Activated CD8-positive, alpha-beta memory T cell treated with anti-CD3 and anti-CD28 coated beads for 36 hours (primary cell): ENCODE results near the gene MFRP. TPM values are rescaled to one million over a fixed set of nuclear protein-coding genes. Genes with fewer than 3 reads are reported as not detected.

ENCODE experiments used
- CTCF ChIA-PET: fragments of 350-600 bp; sonication (Branson Sonifier 250); formaldehyde crosslinking; loops from one replicate; lab custom pipeline; 2021; ENCODE audit warnings: antibody characterized with exemption; lab: Charles Lee
- POLR2A ChIA-PET: fragments of 350-600 bp; sonication (Branson Sonifier 250); formaldehyde crosslinking; loops from one replicate; lab custom pipeline; 2021; ENCODE audit warnings: antibody characterized with exemption; lab: Charles Lee
- total RNA-seq, 2 experiments: library from RNA; stranded (reverse); gene quantifications; one replicate each; pipeline ENCODE4 v1.2.3, GENCODE V29; 2021

The MFRP gene
- total RNA-seq, 2 experiments from 2014 or later, result not detected

DNA sequence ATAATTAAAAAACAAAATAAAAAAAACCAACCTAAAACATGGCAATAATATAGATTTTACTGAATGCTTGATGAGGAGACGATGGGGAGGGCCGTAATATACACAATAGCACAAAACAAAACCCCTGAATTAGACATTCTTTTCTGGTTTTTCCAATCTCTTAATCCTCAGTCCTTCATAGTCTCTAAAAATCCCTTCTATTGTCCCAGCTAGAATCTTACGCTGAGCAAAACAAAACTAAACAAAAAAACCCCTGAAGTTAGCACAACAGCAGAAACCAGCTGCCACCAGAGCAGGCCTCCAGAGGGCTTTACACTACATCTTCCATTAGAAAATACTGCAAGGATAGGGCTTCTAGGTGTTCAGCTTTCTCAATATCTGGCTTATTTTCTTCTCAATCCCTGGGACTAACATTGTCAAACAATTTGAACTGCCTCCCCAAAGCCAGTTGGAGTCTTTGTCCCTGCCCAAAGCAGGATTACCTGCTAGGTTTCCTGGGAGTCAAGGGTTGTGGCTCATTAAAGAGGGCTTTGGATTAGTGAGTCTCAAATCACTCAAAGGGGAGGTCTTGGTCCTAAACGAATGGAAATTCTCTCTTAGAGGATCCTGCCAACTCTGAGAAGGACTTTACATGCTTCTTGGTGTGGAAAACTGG, 14.3 kb downstream of the MFRP start:
- ChIA-PET CTCF (interaction anchor here (11.0 kb wide), 1 partner anchor 8 kb away, joined by 122 read pairs; no protein-coding TSS in a partner anchor), POLR2A (no interaction called here)

DNA sequence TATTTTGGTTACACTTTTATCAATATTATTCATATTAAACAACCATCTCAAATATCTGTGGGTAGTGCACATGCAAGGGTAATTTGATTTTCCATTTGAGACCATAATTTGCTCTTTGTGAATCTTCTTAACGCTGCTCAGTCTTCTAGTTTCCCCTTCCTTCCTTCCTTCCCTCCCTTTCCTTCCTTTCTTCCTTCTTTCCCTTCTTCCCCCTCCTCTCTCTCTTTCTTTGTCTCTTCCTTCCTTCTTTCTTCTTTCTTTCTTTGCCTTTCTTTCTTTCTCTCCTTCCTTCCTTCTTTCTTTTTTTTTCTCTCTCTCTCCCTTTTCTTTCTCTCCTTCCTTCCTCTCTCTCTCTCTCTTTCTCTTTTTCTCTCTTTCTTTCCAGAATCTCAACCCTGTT, 16.3 kb downstream of the MFRP start:
- ChIA-PET CTCF (no interaction called here), POLR2A (no interaction called here)

DNA sequence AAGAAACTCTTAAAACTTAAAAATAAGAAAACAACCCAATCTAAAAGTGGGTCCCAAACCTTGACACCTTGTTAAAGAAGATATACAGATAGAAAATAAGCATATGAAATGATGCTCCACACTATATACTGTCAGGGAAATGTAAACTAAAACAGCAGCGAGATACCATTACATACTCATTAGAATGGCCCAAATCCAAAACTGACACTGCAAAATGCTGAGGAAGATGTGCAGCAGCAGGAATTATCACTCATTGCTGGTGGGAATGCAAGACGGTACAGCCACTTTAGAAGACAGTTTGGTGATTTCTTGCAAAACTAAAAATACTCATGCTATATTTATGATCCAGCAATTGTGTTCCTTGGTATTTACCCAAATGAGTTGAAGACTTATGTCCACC, 17.2 kb downstream of the MFRP start:
- ChIA-PET POLR2A (no interaction called here), CTCF (interaction anchor here (0.7 kb wide), 1 partner anchor 9 kb away, joined by 3 read pairs; no protein-coding TSS in a partner anchor)

DNA sequence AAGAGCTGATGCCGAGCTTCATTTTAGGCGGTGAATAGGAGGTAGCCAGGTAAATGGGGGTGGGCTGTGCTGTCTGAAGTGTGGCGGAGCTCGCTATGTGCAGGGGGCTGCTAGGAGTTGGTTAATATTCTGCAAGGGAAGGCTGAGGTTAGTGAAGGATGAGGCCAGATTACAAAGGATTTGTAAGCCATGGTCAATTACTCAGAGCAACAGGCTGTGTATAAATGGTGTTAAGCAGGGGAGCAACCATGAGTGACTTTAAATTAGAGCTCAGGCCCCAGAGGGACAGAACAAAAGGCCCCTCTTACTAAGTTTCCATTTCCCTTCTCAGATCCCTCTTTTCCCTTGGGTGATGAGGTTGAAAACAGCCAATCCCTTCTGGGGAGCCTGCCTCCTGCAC, 22.3 kb downstream of the MFRP start:
- CTCF ChIA-PET, result interaction anchor here (0.7 to 8.6 kb wide), 20 partner anchors 9 to 257 kb away, joined by 3 to 122 read pairs (median 4); partner anchors contain the start of genes C1QTNF5, CBL, RNF26 and USP2
- POLR2A ChIA-PET, result interaction anchor here (0.5 to 0.6 kb wide), 2 partner anchors 525 to 964 kb away, joined by 3 to 6 read pairs; no protein-coding TSS in a partner anchor

DNA sequence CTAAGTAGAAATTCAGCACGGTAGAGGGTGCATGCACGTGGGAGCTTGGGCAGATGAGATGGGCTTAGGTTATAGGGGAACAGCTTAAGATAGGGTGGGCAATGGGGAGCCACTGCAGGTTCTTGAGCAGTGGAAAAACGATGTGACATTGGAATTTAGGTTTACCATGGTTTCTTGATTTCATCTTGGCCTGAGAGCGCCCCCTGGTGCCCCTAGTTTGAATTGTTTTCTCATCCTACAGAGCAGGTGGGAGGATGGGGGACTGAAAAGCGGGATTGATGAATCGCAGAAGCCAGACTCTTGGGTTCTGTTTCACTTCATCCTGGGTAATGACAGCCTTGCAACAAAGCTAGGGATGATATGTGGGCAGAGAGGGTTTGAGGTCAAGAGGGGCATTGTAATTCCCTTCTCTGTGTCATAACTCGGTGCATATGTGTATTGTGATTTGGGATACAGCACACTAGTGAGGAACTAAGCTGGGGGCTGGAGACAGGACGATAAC, 22.9 kb downstream of the MFRP start:
- ChIA-PET POLR2A (no interaction called here), CTCF (interaction anchor here (0.6 to 8.6 kb wide), 25 partner anchors 8 to 300 kb away, joined by 3 to 122 read pairs (median 4); partner anchors contain the start of genes C1QTNF5, CBL, RNF26 and USP2)

DNA sequence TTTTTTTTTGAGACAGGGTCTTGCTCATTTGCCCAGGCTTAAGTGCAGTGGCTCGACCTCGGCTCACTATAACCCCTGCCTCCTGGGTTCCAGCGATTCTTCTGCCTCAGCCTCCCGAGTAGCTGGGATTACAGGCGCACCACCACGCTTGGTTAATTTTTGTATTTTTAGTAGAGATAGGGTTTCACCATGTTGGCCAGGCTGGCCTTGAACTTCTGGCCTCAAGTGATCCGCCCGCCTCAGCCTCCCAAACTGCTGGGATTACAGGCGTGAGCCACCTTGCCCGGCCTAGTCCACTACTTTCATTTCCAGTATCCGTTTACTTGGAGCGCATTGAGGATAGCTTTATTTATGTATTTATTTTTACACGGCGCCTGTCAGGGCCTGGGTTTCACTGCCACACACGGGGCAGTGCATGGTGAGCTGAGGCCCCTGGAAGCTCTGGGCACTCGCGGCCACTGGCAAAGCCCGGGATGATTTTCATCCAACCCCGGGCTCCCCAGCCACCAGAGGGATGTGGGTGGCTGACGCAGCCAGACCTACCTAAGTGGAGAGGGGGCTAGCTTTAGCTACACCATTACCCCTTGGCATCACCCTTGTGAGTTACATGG, 23.5 kb downstream of the MFRP start:
- CTCF ChIA-PET, result interaction anchor here (0.6 to 8.6 kb wide), 20 partner anchors 12 to 312 kb away, joined by 3 to 122 read pairs (median 4); partner anchors contain the start of genes C1QTNF5, CBL, RNF26 and USP2
- POLR2A ChIA-PET, result no interaction called here

DNA sequence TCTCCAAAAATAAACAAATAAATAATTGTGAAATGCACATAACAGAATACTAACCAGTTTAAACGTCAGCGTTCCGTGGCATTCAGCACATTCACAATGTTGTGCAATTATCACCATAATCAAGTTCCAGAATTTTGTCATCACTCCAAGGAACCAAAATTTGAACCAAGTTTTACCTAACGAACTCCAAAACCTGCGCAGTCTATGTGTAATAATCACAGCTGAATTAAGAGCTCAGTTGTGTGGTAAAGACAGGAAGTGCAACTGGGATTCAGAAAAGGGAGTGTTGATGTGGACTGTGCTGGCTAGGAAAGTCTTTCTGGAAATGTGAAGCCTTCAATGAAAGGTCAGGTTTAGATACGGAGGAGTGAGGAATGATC, 24.2 kb downstream of the MFRP start:
- ChIA-PET POLR2A (no interaction called here), CTCF (interaction anchor here (1.0 to 8.6 kb wide), 9 partner anchors 14 to 312 kb away, joined by 3 to 122 read pairs (median 4); partner anchors contain the start of genes C1QTNF5, CBL, NLRX1 and RNF26)

DNA sequence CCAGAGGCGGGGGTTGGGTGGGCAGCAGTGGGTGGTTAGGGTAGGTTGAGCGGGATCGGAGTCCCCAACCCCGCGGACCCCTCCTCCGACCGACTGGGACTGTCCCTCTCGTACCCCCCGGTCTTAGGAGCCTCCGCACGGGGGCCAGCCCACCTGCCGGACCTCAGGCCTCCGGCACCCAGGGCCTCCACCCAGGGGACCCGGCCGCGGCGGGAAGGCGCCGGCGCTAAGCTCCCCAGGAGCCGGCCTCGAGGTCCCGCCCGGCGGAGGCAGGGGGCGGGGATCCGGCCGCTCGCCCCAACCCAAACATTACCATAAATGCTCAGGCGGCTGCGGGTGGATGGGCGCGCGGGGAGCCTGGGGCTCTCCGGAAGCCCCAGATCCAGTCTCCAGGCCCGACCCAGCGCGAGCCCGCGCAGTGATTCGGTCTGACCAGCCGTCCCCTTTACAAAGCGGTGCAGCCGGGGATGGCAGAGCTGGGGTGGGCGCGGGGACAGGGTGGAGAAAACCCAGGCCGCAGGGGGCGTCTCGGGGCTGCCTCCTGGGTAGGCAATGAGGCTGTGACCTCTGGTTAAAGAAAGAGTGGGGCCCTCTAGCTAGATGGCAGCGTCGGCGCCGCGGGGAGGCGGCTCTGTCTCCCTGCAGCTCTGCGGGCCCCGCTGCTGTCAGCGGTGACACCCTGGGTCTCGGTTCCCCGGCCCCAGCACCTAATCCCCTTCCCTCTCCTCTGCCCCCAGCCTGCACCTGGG, 25.6 kb downstream of the MFRP start:
- POLR2A ChIA-PET, result interaction anchor here (0.5 to 1.4 kb wide), 2 partner anchors 115 to 236 kb away, joined by 4 to 8 read pairs; partner anchors contain the start of gene CBL
- CTCF ChIA-PET, result interaction anchor here (0.5 to 8.6 kb wide), 10 partner anchors 12 to 152 kb away, joined by 3 to 122 read pairs (median 4); partner anchors contain the start of genes C1QTNF5, CBL, NLRX1 and RNF26

DNA sequence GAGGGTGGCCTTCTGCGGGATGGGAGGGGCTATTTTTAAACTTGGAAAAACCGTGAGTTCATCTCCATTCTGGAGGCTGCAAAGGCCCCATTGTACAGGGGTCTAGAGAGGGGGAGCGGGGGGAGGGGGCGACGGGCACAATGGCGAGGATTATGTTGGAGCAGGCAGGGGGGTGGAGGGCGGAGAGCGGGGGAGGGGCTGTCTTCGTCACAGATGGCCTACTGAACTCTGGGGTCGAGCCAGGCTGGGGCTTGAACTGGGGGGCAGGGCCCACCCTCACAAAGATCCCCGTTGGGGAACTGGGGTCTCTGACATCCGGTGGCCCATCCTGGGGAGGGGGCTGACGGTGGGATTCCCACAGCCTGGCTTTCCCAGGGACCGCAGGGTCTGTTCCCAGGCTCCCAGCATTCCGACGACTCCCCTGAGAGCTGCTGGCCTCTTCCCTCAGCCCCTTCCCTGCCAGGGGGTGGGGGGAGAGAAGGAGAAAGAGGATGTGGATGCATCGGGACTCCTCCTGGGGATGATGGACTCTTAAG, 26.2 kb downstream of the MFRP start:
- ChIA-PET CTCF (interaction anchor here (1.2 to 8.6 kb wide), 3 partner anchors 11 to 37 kb away, joined by 3 to 122 read pairs (median 4); partner anchors contain the start of genes C1QTNF5 and RNF26), POLR2A (interaction anchor here (0.5 to 1.4 kb wide), 2 partner anchors 114 to 235 kb away, joined by 4 to 8 read pairs; partner anchors contain the start of gene CBL)

DNA sequence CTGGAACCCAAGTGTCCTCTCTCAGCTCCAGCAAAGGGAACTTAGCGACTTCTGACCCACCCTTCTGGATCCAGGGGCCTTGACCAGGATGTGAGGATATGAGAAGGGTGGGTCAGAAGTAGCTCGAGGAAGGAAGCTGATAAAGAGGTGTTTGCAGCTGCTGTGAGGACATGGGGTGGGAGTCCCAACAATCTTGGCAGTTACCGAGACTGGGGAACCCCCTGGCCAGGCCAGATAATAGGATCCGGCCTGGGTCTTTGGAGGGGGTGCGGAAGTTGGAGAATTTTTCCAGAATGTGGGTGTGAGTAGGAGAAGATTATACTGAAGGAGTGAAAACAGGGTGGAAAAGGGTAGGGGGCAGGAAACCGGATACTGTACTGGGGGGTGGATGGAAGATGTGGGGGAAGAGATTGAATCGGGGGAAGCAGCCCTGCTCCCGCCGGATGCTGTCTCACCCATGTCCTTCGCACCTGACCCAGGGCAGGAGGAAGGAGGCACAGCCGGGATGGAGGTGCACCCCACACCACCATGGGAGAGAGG, 26.7 kb downstream of the MFRP start:
- CTCF ChIA-PET, result interaction anchor here (1.0 kb wide), 1 partner anchor 14 kb away, joined by 3 read pairs; the partner anchor contains the start of gene RNF26

DNA sequence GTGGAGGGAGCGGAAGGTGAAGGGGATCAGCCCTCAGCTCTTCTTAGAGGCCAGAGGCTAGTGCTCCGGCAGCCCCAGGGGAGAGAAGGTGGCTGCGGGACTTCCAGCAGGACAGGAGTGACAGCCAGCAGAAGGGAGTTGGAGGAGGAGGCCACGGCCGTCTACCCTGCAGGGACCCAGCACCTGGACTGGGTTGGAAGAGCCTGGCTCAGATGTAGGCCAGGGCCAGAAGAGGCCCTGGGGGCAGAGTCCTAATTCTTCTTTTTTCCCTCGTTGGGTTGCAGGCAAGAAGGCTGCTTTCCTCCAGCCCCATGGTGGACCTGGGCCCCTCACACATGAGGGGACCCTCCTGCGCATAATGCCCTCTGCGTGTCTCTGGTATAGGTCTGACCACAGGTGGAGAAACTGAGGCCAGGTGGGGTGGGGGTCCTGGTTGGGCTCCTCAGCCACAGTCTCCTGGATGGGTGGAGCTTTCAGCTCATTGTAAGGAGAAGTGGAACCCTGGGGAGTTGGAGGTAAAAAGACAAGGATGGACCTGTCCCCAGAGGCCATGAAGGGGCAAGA, 27.3 kb downstream of the MFRP start:
- ChIA-PET CTCF (interaction anchor here (1.0 to 1.2 kb wide), 2 partner anchors 15 to 122 kb away, joined by 3 read pairs; partner anchors contain the start of gene RNF26), POLR2A (interaction anchor here (1.0 kb wide), 1 partner anchor 113 kb away, joined by 3 read pairs; the partner anchor contains the start of gene CBL)

More for the DNA sequence above, 26.7 kb downstream of the MFRP start:
- POLR2A ChIA-PET, result no interaction called here

DNA sequence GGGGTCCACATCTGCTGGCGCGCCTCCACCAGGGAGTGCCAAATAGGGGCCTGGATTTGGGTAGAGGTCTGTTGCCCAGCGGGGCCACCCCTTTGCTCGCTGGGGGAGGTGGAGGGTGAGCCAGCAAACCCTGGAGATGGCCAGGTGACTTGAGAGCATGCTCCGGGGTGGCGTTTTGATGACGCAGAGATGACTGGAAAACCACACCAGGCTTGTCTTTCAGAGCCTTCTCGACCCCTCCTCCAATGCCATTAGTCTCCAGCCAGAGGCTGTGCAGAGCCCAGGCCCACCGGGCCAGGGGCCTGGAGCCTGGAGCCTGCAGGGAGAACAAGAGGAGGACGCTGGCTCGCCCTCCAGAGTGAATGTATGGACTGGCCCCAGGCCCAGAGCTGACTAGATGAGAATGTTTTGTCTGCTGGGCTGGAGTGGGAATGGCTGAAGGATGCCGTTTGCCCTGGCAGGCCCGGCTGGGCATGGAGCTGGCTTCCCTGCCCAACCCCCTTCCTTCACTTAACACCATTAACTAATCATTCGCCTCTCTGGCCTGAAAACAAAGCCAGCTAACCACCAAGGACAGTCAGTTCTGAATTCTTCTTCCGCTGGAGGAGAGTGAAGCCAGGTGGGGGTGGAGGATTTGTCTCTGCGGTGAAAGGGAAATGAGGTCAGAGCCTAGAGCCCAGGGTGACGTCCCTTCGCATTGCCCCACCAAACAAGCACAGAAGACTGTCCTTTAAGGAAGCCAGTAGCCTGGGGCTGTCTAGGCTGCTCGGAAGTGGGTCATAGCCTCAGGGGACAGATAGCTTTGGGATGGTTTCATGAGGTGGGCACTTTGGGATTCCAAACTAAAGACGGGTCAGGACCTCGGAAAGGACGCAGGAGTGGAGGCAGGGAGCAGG, 28.0 kb downstream of the MFRP start:
- POLR2A ChIA-PET, result interaction anchor here (1.0 kb wide), 1 partner anchor 112 kb away, joined by 3 read pairs; the partner anchor contains the start of gene CBL
- CTCF ChIA-PET, result interaction anchor here (1.0 to 1.2 kb wide), 3 partner anchors 16 to 121 kb away, joined by 3 read pairs; partner anchors contain the start of gene RNF26

DNA sequence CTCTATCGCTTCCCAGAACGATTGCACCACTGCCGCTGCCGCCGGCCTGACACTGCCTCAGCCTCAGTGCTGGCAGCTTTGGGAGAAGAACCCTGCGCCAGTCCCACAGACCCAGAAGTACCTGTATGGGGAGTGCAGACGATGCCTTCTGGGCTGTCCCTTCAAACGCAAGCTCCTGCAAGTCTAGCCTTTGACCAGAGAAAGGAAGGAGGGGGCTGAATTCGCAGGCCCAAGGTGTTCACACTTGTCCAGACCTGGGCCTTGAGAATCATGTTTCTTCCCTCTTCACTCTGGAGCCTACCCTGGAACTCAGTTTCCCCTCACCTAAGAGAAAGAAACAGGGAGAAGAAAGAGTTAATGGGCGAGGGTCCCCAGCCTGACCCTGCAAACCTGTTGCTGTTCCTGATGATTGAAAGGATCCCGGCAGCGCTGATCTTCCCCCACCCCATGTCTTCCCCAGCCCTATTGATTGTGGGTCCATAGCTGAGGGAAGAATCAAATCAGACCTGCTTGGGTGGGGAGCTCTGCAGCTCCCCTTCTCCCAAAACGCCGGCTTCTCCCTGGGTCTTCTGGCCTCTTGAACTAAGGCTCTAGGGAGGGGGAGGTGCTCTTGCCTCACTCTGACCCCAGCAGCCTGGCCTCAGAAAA, 28.8 kb downstream of the MFRP start:
- POLR2A ChIA-PET, result interaction anchor here (1.1 kb wide), 1 partner anchor 223 kb away, joined by 4 read pairs; a partner anchor contains a TSS
- CTCF ChIA-PET, result interaction anchor here (1.0 to 1.2 kb wide), 3 partner anchors 21 to 121 kb away, joined by 3 read pairs; no protein-coding TSS in a partner anchor

DNA sequence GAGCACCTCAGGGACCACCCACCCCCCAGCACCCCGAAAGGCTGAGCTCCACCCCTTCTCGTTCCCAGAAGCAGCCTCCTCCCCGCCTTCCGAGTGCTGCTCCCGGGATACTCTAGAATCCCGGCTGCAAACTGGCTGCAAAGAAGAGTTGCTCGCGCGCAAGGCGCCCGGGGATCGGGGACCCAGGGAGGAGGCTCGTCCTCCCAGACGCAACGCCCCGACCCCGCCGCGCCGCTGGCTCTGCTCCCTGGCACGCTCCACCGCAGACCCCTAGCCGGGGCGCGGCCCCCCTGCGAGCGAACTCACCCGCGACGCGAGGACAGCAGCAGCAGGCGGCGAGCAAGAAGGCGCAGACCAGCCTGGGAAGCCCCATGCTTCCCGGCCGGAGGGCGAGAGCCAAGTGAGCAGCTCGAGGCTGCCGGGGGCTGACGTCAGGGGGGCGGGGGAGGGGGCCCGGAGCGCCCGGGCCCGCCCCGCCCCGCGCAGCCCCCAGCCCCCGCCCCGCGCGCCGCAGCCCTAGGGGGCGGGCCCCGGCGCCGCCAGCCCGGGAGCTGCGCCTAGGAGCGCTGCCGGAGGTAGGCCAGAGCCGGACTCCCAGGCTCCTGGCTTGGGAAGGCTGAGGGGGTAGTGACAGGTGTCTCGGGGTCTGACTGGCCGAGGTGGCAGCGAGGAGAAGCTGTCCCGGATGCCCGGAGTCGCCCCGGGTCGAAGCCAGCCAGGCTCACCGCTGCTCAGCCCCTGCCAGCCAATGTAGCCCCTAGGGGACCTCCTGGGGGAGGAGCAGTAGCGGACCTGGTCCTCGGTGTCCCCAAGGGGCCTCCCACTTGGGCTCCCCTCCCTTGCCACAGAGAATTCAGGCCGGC, 29.5 kb downstream of the MFRP start, which contains the start of gene MCAM:
Gene MCAM (minus strand): TSS at position 402 of the 863 bp plus-strand sequence. CDS start 29 bp downstream, at position 373.
- POLR2A ChIA-PET, result interaction anchor here (1.1 to 1.2 kb wide), 2 partner anchors 54 to 222 kb away, joined by 4 to 5 read pairs; a partner anchor contains a TSS

More for the DNA sequence above, 29.5 kb downstream of the MFRP start, which contains the start of gene MCAM:
- CTCF ChIA-PET, result interaction anchor here (1.1 to 2.1 kb wide), 2 partner anchors 21 to 111 kb away, joined by 3 to 7 read pairs; partner anchors contain the start of gene CBL
